ENCODE data around the gene NOXA1.

DNA sequence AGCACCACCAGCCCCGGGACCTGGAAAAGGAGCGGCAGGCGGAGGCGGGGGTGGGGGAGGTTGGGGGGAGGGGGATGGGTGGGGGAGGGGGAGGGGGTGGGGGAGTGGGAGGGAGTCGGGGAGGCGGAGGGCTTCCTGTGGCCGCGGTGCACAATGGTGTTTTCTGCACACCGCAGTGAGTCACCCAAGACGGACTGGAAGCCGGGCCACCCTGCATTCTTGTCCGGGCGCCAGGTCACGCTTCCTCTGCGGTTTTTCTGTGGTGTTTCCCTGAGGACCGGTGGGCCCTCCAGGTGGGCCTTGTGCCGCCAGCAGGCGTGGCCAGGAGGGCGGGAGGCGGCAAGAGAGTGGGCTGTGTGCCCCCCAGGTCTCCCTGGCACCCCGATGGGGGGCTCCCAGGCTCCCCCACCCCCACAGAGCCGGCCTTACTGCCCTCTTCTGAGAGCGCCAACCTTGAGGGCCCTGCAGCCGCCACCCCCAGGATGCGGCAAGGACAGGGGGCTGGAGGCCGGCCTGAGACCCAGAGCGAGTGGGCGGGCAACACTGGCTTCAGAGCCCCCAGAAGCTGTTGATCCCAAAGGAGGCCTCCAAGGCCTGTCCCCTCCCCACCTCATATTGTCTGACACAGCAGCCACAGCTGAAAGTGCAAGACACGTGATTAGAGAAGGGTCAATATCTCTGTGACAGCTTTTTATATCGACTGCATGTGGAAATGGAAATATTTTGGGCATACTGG is 11.4 kb upstream of the NOXA1 start:
- TF ChIP-seq CTCF (optimal IDR thresholded peaks at IDR 0.05 in 1 of 3, IDR thresholded peaks at IDR 0.05 in 1 of 3, conservative IDR thresholded peaks at IDR 0.05 in 1 of 3; ENCODE audit: extremely low read depth in 1 of 3, insufficient read depth in 2 of 3, low read length in 3 of 3) (no peak), EZH2 (IDR thresholded peaks at IDR 0.05; ENCODE audit: low read length) (no peak)

Data from keratinocyte (primary cell).